NB4 (cell line): ENCODE results near the gene FMO3.

Experiments used
- MYC ChIP-seq: IDR thresholded peaks from 2 replicates; pipeline ENCODE4 v1.6.1; 2011; ENCODE audit warnings: low read depth, low read length
- TF ChIP-seq, protein P1 (sequence below): IDR thresholded peaks from one replicate; pipeline ENCODE4 v1.5.1; 2012; ENCODE audit warnings: low read depth, low read length

DNA sequence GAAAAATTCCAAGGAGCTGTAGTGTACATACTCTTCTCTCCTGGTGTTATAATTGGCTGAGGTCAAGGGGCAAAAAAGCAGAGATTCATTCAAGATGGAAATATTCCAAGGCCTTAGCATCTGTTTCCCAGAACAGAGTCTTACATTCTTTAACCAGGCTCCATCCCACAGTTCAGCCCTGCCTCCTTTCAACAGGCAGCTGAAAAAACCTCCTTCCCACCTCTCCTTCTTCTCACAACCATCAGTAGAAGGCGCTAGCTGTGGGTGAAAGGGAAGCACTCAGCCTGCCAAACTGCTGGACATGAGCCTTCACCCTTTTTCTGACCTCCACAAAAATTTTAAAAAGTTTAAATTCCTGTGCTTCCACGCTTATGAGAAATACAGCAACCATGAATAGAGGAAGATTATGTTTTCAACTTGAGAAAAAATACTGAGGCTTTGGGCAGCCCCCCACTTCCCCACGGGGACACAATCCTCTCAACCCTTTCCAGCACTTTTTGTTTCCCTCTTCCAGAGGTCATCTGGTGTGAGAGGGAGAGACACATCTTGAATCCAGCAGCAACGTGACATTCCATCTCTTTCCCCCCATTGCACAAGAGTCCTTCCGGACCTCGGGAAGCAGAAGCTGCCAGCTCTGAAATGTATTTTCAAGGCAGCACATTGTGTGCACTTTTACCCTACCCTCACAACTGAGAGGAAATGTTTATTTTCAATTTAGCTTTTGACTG is 51.1 kb downstream of the FMO3 start:
- TF ChIP-seq, protein P1, sequence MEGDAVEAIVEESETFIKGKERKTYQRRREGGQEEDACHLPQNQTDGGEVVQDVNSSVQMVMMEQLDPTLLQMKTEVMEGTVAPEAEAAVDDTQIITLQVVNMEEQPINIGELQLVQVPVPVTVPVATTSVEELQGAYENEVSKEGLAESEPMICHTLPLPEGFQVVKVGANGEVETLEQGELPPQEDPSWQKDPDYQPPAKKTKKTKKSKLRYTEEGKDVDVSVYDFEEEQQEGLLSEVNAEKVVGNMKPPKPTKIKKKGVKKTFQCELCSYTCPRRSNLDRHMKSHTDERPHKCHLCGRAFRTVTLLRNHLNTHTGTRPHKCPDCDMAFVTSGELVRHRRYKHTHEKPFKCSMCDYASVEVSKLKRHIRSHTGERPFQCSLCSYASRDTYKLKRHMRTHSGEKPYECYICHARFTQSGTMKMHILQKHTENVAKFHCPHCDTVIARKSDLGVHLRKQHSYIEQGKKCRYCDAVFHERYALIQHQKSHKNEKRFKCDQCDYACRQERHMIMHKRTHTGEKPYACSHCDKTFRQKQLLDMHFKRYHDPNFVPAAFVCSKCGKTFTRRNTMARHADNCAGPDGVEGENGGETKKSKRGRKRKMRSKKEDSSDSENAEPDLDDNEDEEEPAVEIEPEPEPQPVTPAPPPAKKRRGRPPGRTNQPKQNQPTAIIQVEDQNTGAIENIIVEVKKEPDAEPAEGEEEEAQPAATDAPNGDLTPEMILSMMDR, result no peak
- TF ChIP-seq MYC, result no peak
